Colonic mucosa (tissue), 4 donors: Measurements from ENCODE around the gene HOXD3. TPM values are rescaled to one million over a fixed set of nuclear protein-coding genes. Genes with fewer than 3 reads are reported as not detected.

ENCODE experiments used
- DNase-seq: peaks from one replicate; pipeline ENCODE4 v3.0.0-alpha.2; 2020
- H3K27ac ChIP-seq: fragments of 200-600 bp; one replicate; pipeline ENCODE4 v1.8.0; 2021
- H3K27me3 ChIP-seq: fragments of 200-600 bp; one replicate; pipeline ENCODE4 v1.8.0; 2021
- H3K36me3 ChIP-seq: fragments of 200-600 bp; one replicate; pipeline ENCODE4 v1.8.0; 2021
- H3K4me1 ChIP-seq: fragments of 200-600 bp; one replicate; pipeline ENCODE4 v1.8.0; 2021; ENCODE audit warnings: mild to moderate bottlenecking
- H3K4me3 ChIP-seq: fragments of 200-600 bp; one replicate; pipeline ENCODE4 v1.8.0; 2021
- H3K9ac ChIP-seq, 2 donors: one replicate each; pipeline ENCODE4 v1.7.0; 2013; ENCODE audit warnings: control low read depth in 2 of 2, low read depth in 2 of 2, low read length in 2 of 2
- H3K9me3 ChIP-seq: fragments of 200-600 bp; one replicate; pipeline ENCODE4 v1.8.0; 2021
- intact Hi-C: fragments of 100-400 bp; cut with DNase I; formaldehyde crosslinking; loops from one replicate; pipeline ENCODE4 v1.14.1; 2022
- total RNA-seq, 2 donors: library from RNA; stranded (reverse); fragmentation: NEBNext Ultra II Directional in 1 of 2; extraction: Animal tissue kit (Norgen Biotek cat#: 25700) in 1 of 2; gene quantifications; one replicate each; pipeline ENCODE4 v1.2.1, GENCODE V29; 2021
- TF ChIP-seq, protein P1 (sequence below): fragments of 200-600 bp; IDR thresholded peaks from one replicate; pipeline ENCODE4 v1.8.0; 2022; ENCODE audit warnings: antibody characterized with exemption, mild to moderate bottlenecking
- donor health status: healthy.
- donor health status: DM: no; HTN: no; CAD: no.
- donor health status: DM: no; HTN: no; CAD: no.

The HOXD3 gene
- total RNA-seq, 2 donors from 2014 or later, result 3.2 to 4.6 TPM

DNA sequence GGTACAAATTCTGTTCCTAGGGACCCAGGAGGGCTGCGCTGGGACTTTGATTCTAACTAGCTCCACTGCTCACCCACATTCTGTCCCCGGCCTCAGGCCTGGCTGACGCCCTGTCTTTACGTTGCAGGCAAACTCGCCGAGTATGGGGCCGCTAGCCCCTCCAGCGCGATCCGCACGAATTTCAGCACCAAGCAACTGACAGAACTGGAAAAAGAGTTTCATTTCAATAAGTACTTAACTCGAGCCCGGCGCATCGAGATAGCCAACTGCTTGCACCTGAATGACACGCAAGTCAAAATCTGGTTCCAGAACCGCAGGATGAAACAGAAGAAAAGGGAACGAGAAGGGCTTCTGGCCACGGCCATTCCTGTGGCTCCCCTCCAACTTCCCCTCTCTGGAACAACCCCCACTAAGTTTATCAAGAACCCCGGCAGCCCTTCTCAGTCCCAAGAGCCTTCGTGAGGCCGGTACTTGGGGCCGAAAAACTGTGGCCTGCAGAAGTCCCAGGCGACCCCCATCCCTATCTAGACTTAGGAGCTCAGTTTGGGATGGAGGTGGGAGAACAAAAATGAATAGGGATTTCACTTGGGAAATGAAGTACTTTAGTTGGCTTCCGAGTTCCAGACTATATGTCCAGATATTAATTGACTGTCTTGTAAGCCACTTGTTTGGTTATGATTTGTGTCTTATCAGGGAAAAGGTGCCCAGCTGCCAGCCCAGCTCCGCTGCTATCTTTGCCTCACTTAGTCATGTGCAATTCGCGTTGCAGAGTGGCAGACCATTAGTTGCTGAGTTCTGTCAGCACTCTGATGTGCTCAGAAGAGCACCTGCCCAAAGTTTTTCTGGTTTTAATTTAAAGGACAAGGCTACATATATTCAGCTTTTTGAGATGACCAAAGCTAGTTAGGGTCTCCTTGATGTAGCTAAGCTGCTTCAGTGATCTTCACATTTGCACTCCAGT, 32.9 kb downstream of the HOXD3 start:
- Histone ChIP-seq H3K27me3 (peaks cover 13% of the 10 kb centered on the region), H3K36me3 (no peaks in the 10 kb centered on the region), H3K9me3 (no peaks in the 10 kb centered on the region), H3K4me1 (peaks cover 5% of the 10 kb centered on the region), H3K9ac (peak overlapping the region in 1 of 2 donors; percentile 68), H3K4me3 (peak overlapping the region; percentile 76), H3K27ac (no peak overlapping the region)
- intact Hi-C loops, result no loop called here
- TF ChIP-seq, protein P1, sequence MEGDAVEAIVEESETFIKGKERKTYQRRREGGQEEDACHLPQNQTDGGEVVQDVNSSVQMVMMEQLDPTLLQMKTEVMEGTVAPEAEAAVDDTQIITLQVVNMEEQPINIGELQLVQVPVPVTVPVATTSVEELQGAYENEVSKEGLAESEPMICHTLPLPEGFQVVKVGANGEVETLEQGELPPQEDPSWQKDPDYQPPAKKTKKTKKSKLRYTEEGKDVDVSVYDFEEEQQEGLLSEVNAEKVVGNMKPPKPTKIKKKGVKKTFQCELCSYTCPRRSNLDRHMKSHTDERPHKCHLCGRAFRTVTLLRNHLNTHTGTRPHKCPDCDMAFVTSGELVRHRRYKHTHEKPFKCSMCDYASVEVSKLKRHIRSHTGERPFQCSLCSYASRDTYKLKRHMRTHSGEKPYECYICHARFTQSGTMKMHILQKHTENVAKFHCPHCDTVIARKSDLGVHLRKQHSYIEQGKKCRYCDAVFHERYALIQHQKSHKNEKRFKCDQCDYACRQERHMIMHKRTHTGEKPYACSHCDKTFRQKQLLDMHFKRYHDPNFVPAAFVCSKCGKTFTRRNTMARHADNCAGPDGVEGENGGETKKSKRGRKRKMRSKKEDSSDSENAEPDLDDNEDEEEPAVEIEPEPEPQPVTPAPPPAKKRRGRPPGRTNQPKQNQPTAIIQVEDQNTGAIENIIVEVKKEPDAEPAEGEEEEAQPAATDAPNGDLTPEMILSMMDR, result no peak
- no peak for DNase-seq

DNA sequence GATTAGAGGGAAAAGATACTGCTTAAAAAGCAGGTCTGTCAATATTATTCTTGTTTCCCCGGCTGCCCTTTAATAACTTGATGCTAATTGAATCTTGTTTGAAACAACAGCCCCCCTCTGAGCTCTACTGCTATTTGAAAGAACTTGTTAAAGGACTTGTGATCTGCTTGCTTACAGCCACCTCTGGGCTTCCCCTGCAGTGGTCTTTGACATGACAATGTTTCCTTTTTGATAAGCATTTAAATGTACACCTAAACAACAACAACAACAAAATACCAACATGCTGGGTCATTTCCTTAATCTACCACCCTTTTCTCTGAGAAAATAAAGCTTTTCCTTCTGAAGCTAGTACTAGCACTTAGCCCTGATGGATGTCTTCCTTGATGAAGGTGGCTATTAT, 35.2 kb downstream of the HOXD3 start:
- Histone ChIP-seq H3K36me3 (no peaks in the 10 kb centered on the region), H3K9me3 (no peaks in the 10 kb centered on the region), H3K4me1 (no peaks in the 10 kb centered on the region), H3K27me3 (peaks cover 13% of the 10 kb centered on the region), H3K9ac (no peak overlapping the region), H3K27ac (no peak overlapping the region), H3K4me3 (no peak overlapping the region)
- DNase-seq, result no peak
- intact Hi-C loops, result no loop called here
- TF ChIP-seq, protein P1, result no peak

DNA sequence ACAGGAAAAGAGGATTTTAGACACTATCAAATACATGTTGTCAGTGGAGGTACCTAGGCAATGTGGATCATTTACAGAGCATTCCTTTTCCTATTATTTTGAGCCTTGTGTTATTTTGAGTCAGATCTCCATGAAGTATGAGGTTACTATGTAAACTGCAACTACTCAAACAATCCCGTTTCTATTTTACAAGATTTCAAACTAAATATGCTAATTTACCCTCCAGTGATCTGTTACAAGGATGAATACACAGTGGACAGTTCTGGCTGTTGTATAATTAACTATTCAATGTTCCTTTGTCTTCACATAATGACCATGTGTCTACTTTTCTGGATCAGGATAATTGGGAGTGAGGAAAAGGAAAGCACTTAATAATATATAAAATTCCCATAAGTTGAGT, 35.9 kb downstream of the HOXD3 start:
- DNase-seq, result no peak
- Histone ChIP-seq H3K9ac (no peak overlapping the region), H3K27me3 (peaks cover 13% of the 10 kb centered on the region), H3K9me3 (no peaks in the 10 kb centered on the region), H3K4me1 (no peaks in the 10 kb centered on the region), H3K4me3 (no peak overlapping the region), H3K27ac (no peak overlapping the region), H3K36me3 (no peaks in the 10 kb centered on the region)
- intact Hi-C loops, result no loop called here
- TF ChIP-seq, protein P1, result no peak

DNA sequence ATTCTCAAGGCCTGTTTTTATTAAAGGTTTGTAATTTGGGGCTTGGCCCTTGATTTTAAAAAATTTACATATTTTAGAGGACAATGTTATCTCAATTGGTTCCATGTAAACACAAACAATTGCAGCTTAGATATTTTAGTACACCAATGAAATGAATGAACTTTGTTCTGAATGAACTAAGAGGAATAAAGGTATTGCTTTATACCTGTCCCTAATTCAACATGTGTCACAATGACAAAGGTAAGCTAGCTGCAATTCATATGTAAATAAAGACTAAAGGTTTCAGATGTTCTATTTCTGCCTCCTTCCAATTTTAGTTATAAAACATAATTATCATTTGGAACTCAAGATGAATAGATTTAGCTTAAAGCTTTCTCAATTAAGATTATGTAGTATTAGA, 42.8 kb downstream of the HOXD3 start:
- Histone ChIP-seq H3K27me3 (no peaks in the 10 kb centered on the region), H3K9ac (no peak overlapping the region), H3K4me3 (no peak overlapping the region), H3K36me3 (no peaks in the 10 kb centered on the region), H3K9me3 (no peaks in the 10 kb centered on the region), H3K27ac (no peak overlapping the region), H3K4me1 (no peaks in the 10 kb centered on the region)
- no peak for DNase-seq
- TF ChIP-seq, protein P1, result no peak
- intact Hi-C loops, result no loop called here

DNA sequence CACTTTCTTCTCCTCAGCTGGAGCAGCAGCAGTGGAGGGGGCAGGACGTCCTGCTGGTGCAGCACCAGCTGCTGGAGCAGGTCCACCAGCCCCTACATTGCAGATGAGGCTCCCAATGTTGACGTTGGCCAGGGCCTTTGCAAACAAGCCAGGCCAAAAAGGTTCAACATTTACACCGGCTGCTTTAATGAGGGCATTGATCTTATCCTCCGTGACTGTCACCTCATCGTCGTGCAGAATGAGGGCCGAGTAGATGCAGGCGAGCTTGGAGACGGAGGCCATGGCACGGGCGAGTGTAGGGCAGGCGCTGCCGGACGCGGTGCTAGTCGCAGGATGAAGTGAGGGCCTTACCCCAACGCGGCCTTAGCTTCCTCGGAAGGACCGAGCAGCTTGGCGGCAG, 43.9 kb downstream of the HOXD3 start:
- TF ChIP-seq, protein P1, result no peak

More for the DNA sequence above, 43.9 kb downstream of the HOXD3 start:
- Histone ChIP-seq H3K27ac (no peak overlapping the region), H3K27me3 (no peaks in the 10 kb centered on the region), H3K36me3 (no peaks in the 10 kb centered on the region), H3K4me3 (no peak overlapping the region), H3K9me3 (no peaks in the 10 kb centered on the region), H3K9ac (no peak overlapping the region), H3K4me1 (no peaks in the 10 kb centered on the region)
- no peak for DNase-seq
- intact Hi-C loops, result no loop called here
